HCT116 (cell line): ENCODE data around the gene SLC22A23. TPM values are rescaled to one million over a fixed set of nuclear protein-coding genes. Genes with fewer than 3 reads are reported as not detected.

Experiments
- ATAC-seq: fragments of 200-7000 bp; cut with Tn5 transposase; 2 replicates; pipeline ENCODE4 v1.9.1; 2020; ENCODE audit warnings: mild to moderate bottlenecking, moderate library complexity
- BruUV-seq: library from RNA; stranded (reverse); fragments of 400-500 nt; replicated peaks from 2 replicates; lab custom pipeline; 2021; lab: Mats Ljungman, UMichigan
- CTCF ChIA-PET: fragments of 300-600 bp; sonication (Branson Sonifier 250); formaldehyde crosslinking; loops from one replicate; lab custom pipeline; 2021; ENCODE audit warnings: antibody characterized with exemption; lab: Charles Lee
- POLR2A ChIA-PET: fragments of 300-600, 350-600 bp; sonication (Branson Sonifier 250); formaldehyde crosslinking; loops from one replicate; lab custom pipeline; 2021; ENCODE audit warnings: antibody characterized with exemption; lab: Charles Lee
- RAD21 ChIA-PET, 2 experiments: fragments of 300-600 bp; sonication (Branson Sonifier 250); formaldehyde crosslinking; loops; one replicate each; lab custom pipeline; 2023; ENCODE audit warnings: low total read pairs in 2 of 2; ENCODE audit not compliant: uncharacterized antibody in 2 of 2, unreplicated experiment in 2 of 2, low non-redundant PET in 1 of 2; lab: Charles Lee
- DNase-seq: peaks from one replicate; pipeline ENCODE4 v3.0.0-alpha.2; 2010; ENCODE audit warnings: low read depth, low spot score
- H2AFZ ChIP-seq: fragments of 200-600 bp; shearing (Covaris generic), sonication (generic); 2 replicates; pipeline ENCODE4 v1.6.1; 2017; ENCODE audit warnings: low read depth, mixed run types, mixed read lengths, antibody characterized with exemption, low read length; ENCODE audit not compliant: poor library complexity, severe bottlenecking
- H3K27ac ChIP-seq: 2 replicates; pipeline ENCODE4 v1.5.1; 2012; ENCODE audit warnings: low read depth, low read length
- H3K27me3 ChIP-seq: fragments of 200-600 bp; sonication (generic); 2 replicates; pipeline ENCODE4 v1.6.1; 2016; ENCODE audit warnings: mixed run types, low read length, mixed read lengths; ENCODE audit not compliant: insufficient read depth
- H3K36me3 ChIP-seq, 2 experiments: fragments of 200-500 bp in 1 of 2; fragments of 200-600 bp in 1 of 2; sonication (Bioruptor generic) in 1 of 2; sonication (generic) in 1 of 2; 2 replicates each; pipeline versions ENCODE4 v1.5.1 to v1.6.1; 2014 to 2016; ENCODE audit warnings: low read length in 2 of 2, inconsistent platforms in 1 of 2, mixed read lengths in 1 of 2, mixed run types in 1 of 2; ENCODE audit not compliant: insufficient read depth in 2 of 2, control insufficient read depth in 1 of 2
- H3K4me1 ChIP-seq, 2 experiments: fragments of 200-600 bp in 1 of 2; sonication (generic) in 1 of 2; 2 replicates each; pipeline versions ENCODE4 v1.5.1 to v1.6.1; 2012 to 2017; ENCODE audit warnings: low read length in 2 of 2, inconsistent platforms in 1 of 2, mild to moderate bottlenecking in 1 of 2, mixed read lengths in 1 of 2, mixed run types in 1 of 2, moderate library complexity in 1 of 2; ENCODE audit not compliant: insufficient read depth in 2 of 2, control insufficient read depth in 1 of 2
- H3K4me2 ChIP-seq: fragments of 200-600 bp; sonication (generic); 2 replicates; pipeline ENCODE4 v1.6.1; 2017; ENCODE audit warnings: mixed run types, low read length, mixed read lengths
- H3K4me3 ChIP-seq, 2 experiments: fragments of 200-600 bp in 1 of 2; sonication (generic) in 1 of 2; replicated peaks in 1 of 2; 2 replicates each; pipeline ENCODE4 v1.5.1; 2011 to 2016; ENCODE audit warnings: low read length in 2 of 2, control low read depth in 1 of 2, low read depth in 1 of 2, mild to moderate bottlenecking in 1 of 2, mixed read lengths in 1 of 2, mixed run types in 1 of 2
- H3K79me2 ChIP-seq: fragments of 200-600 bp; sonication (generic); 2 replicates; pipeline ENCODE4 v1.6.1; 2017; ENCODE audit warnings: mild to moderate bottlenecking, mixed run types, low read length, moderate library complexity, mixed read lengths; ENCODE audit not compliant: insufficient read depth
- H3K9ac ChIP-seq: fragments of 200-600 bp; sonication (generic); 2 replicates; pipeline ENCODE4 v1.6.1; 2016; ENCODE audit warnings: low read length, mixed read lengths
- H3K9me2 ChIP-seq: fragments of 200-600 bp; sonication (generic), shearing (Covaris generic); 2 replicates; pipeline ENCODE4 v1.6.1; 2017; ENCODE audit warnings: mixed run types, mild to moderate bottlenecking, moderate library complexity; ENCODE audit not compliant: insufficient read depth
- H3K9me3 ChIP-seq, 2 experiments: fragments of 200-500 bp in 1 of 2; fragments of 200-600 bp in 1 of 2; sonication (Bioruptor generic) in 1 of 2; sonication (generic) in 1 of 2; 2 replicates each; pipeline ENCODE4 v1.6.1; 2014 to 2017; ENCODE audit warnings: low read length in 2 of 2, mixed read lengths in 2 of 2, inconsistent platforms in 1 of 2, low read depth in 1 of 2, mild to moderate bottlenecking in 1 of 2, mixed run types in 1 of 2, moderate library complexity in 1 of 2; ENCODE audit not compliant: control insufficient read depth in 1 of 2, insufficient read depth in 1 of 2
- H4K20me1 ChIP-seq: fragments of 200-600 bp; sonication (generic), shearing (Covaris generic); 2 replicates; pipeline ENCODE4 v1.6.1; 2017; ENCODE audit warnings: mixed run types, mild to moderate bottlenecking, moderate library complexity; ENCODE audit not compliant: insufficient read depth
- JUND ChIP-seq: IDR thresholded peaks from 2 replicates; pipeline ENCODE4 v1.6.1; 2012
- POLR2A ChIP-seq: IDR thresholded peaks from 2 replicates; pipeline ENCODE4 v1.7.0; 2011; ENCODE audit warnings: borderline replicate concordance; ENCODE audit not compliant: insufficient read depth, insufficient read length; ENCODE audit errors: extremely low read depth
- REST ChIP-seq: IDR thresholded peaks from 2 replicates; pipeline ENCODE4 v1.6.1; 2012; ENCODE audit warnings: low read depth
- YY1 ChIP-seq: IDR thresholded peaks from 2 replicates; pipeline ENCODE4 v1.6.1; 2011; ENCODE audit warnings: low read length, low read depth, moderate library complexity, mild to moderate bottlenecking; ENCODE audit not compliant: insufficient replicate concordance; ENCODE audit errors: extremely low read depth
- ZBTB33 ChIP-seq: IDR thresholded peaks from 2 replicates; pipeline ENCODE4 v1.6.1; 2011; ENCODE audit warnings: mild to moderate bottlenecking, low read length, moderate library complexity; ENCODE audit not compliant: insufficient replicate concordance; ENCODE audit errors: extremely low read depth
- ZFX ChIP-seq: fragments of 450-650 bp; IDR thresholded peaks from 2 replicates; pipeline ENCODE4 v1.6.1; 2017
- ZNF274 ChIP-seq: fragments of 200-500 bp; sonication (Bioruptor generic); IDR thresholded peaks from 2 replicates; pipeline ENCODE4 v1.6.1; 2014; ENCODE audit warnings: mild to moderate bottlenecking, low read depth, low read length, inconsistent platforms
- intact Hi-C: fragments of 100-400 bp; cut with micrococcal nuclease; formaldehyde crosslinking; loops from 2 replicates; pipeline ENCODE4 v1.10.0; 2022
- total RNA-seq: library from RNA; stranded (reverse); gene quantifications from one replicate; pipeline ENCODE4 v1.2.1, GENCODE V29; 2021; ENCODE audit not compliant: unreplicated experiment
- TF ChIP-seq, protein P1 (sequence below), 3 experiments: fragments of 200-600 bp in 1 of 3; sonication (generic) in 1 of 3; IDR thresholded peaks in 2 of 3; conservative IDR thresholded peaks in 1 of 3; 2 replicates each; pipeline ENCODE4 v1.5.1; 2012 to 2017; ENCODE audit warnings: low read depth in 2 of 3, low read length in 2 of 3, antibody characterized with exemption in 1 of 3, borderline replicate concordance in 1 of 3, control low read depth in 1 of 3, mild to moderate bottlenecking in 1 of 3, mixed read lengths in 1 of 3, mixed run types in 1 of 3, moderate library complexity in 1 of 3; ENCODE audit not compliant: insufficient read depth in 1 of 3

The SLC22A23 gene
- total RNA-seq, 1 experiment from 2014 or later = 11.5 TPM

GRCh38 chr6:3336859-3337515, 119.9 kb downstream of the SLC22A23 start:
- CTCF ChIA-PET = no interaction called here
- intact Hi-C loops = no loop called here
- H3K4me2 ChIP-seq = peak overlapping the region; percentile 61

More at GRCh38 chr6:3336859-3337515, 119.9 kb downstream of the SLC22A23 start:
- no peaks in the 10 kb centered on the region for H4K20me1 ChIP-seq
- no peak for ATAC-seq
- no peak for TF ChIP-seq YY1
- no peak for TF ChIP-seq JUND
- TF ChIP-seq ZBTB33 = no peak
- no peak for TF ChIP-seq ZFX
- TF ChIP-seq POLR2A = no peak
- no peak for TF ChIP-seq REST
- TF ChIP-seq, protein P1, sequence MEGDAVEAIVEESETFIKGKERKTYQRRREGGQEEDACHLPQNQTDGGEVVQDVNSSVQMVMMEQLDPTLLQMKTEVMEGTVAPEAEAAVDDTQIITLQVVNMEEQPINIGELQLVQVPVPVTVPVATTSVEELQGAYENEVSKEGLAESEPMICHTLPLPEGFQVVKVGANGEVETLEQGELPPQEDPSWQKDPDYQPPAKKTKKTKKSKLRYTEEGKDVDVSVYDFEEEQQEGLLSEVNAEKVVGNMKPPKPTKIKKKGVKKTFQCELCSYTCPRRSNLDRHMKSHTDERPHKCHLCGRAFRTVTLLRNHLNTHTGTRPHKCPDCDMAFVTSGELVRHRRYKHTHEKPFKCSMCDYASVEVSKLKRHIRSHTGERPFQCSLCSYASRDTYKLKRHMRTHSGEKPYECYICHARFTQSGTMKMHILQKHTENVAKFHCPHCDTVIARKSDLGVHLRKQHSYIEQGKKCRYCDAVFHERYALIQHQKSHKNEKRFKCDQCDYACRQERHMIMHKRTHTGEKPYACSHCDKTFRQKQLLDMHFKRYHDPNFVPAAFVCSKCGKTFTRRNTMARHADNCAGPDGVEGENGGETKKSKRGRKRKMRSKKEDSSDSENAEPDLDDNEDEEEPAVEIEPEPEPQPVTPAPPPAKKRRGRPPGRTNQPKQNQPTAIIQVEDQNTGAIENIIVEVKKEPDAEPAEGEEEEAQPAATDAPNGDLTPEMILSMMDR (IDR thresholded peaks at IDR 0.05 in 2 of 3, conservative IDR thresholded peaks at IDR 0.05 in 1 of 3; ENCODE audit: borderline replicate concordance in 1 of 3, insufficient read depth in 1 of 3, low read depth in 2 of 3, low read length in 2 of 3) = no peak
- TF ChIP-seq ZNF274 = no peak
- no peak overlapping the region for H2AFZ ChIP-seq
- no peak overlapping the region for H3K4me3 ChIP-seq
- BruUV-seq = no TSS peak
- RAD21 ChIA-PET = no interaction called here
- H3K9me3 ChIP-seq = no peaks in the 10 kb centered on the region
- H3K9ac ChIP-seq = peak overlapping the region; percentile 21
- no peaks in the 10 kb centered on the region for H3K36me3 ChIP-seq
- H3K27ac ChIP-seq = 0 out of 2 replicates have a peak overlapping the region, but pooled peaks have one; percentile 34
- H3K9me2 ChIP-seq = no peaks in the 10 kb centered on the region
- H3K4me1 ChIP-seq = peaks cover 19 to 29% of the 10 kb centered on the region in 2 experiments
- DNase-seq = no peak
- H3K79me2 ChIP-seq = no peaks in the 10 kb centered on the region
- POLR2A ChIA-PET = no interaction called here
- no peaks in the 10 kb centered on the region for H3K27me3 ChIP-seq
